ENCODE results near the gene LCP1.

The LCP1 gene

DNA sequence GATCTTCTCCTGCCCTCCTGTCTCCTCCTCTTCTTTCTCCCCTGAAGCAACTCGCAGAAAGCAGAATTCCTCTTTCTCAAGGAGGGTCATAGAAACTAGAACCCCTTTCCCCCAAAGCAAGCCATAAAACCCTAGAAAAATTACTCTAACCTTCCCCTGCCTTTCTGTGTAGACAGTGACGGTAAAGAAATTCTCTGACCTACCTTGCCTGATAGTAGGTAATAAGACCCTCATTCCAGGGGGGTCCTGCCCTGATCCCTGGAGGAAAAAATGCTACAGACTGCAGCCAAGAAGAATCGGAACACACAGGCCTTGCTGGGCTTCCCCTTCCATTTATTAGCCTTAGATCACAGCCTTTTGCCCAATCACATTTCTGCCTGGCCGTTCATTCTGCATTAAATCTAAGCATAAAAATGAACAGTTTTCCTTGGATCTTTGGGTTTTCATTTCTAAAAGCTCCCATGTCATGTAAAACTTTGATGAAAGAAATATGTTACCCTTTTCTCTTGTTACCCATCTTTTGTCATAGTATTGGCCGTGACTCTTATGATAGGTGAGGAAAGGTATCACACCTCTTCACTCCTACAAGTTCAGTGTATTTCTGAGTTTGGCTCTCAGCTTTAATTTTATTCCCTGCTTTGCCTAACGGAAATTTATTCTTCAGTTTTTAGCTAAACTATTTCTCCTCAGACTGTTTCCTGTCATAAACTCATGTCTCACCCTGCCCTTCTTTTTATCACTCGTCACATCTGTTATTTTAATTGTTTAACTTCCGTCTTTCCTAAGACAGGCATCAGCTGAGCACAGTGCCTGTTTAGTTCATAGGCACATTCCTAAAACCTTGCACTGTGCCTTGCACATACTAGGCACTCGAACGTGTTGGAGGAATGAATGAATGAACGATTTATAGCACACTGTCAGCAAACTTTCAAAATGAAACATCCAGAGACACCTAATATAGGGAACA is 56.7 kb downstream of the LCP1 start:
- TF ChIP-seq, protein P1, sequence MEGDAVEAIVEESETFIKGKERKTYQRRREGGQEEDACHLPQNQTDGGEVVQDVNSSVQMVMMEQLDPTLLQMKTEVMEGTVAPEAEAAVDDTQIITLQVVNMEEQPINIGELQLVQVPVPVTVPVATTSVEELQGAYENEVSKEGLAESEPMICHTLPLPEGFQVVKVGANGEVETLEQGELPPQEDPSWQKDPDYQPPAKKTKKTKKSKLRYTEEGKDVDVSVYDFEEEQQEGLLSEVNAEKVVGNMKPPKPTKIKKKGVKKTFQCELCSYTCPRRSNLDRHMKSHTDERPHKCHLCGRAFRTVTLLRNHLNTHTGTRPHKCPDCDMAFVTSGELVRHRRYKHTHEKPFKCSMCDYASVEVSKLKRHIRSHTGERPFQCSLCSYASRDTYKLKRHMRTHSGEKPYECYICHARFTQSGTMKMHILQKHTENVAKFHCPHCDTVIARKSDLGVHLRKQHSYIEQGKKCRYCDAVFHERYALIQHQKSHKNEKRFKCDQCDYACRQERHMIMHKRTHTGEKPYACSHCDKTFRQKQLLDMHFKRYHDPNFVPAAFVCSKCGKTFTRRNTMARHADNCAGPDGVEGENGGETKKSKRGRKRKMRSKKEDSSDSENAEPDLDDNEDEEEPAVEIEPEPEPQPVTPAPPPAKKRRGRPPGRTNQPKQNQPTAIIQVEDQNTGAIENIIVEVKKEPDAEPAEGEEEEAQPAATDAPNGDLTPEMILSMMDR (IDR thresholded peaks at IDR 0.05; ENCODE audit: low read depth, low read length, missing control alignments) = no peak
- DNase-seq (ENCODE audit: low read depth) = no peak
- H3K4me3 ChIP-seq (ENCODE audit: low read depth, low read length) = no peak overlapping the region

DNA sequence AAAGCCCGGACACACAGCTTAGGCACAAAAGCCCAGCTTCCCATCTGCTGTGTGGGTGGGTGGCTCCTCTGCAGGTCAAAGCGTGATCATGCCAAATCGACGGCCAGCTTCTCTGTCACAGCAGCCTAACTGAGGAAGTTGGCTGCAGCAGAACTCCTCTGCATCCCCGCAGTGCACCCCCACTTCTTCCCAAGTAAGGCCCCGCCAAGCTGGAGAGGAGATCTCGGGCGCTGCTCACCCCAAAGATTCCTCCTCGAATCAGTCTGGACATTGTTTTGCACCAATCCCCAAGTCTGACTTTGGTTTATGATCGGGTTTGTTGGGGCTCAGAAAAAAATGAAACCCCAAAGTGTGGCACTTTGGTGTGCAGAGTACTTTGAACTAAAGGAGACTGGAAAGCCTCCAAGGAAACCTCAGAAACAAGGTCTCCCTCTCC is 57.4 kb downstream of the LCP1 start:
- no peak for DNase-seq (ENCODE audit: low read depth)
- TF ChIP-seq, protein P1 (IDR thresholded peaks at IDR 0.05; ENCODE audit: low read depth, low read length, missing control alignments) = peak; percentile 3
- H3K4me3 ChIP-seq (ENCODE audit: low read depth, low read length) = no peak overlapping the region

GRCh38 chr13:46122304-46122703 is 59.7 kb downstream of the LCP1 start:
- DNase-seq (ENCODE audit: low read depth) = no peak
- TF ChIP-seq, protein P1 (IDR thresholded peaks at IDR 0.05; ENCODE audit: low read depth, low read length, missing control alignments) = no peak
- no peak overlapping the region for H3K4me3 ChIP-seq (ENCODE audit: low read depth, low read length)

DNA sequence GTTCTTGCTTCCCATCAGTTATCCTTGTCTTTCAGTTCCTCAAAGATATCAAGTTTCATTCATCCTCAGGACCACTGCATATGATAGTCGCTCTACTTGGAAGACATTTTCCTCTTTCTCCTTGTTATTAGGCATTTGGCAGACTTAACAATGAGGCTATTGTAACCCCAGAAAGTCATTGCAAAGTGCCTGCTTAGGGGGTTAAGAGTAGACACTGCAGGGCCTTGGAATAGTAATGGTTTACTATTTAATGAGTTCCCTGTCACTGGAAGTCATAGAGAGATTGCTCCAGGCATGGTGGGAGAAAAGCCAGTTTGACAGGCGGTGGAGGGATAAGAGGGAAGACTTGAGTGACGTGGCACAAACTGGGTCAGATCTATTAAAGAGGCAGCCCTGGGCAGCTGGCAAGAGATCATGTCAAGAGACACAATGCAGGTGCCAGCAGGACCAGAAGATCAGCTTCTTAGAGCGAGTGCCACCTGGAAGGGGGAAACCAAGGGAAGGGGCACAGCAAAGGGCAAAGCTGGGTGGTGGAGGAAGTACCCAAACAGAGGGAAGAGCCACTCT is 60.3 kb downstream of the LCP1 start:
- TF ChIP-seq, protein P1 (IDR thresholded peaks at IDR 0.05; ENCODE audit: low read depth, low read length, missing control alignments) = no peak
- H3K4me3 ChIP-seq (ENCODE audit: low read depth, low read length) = no peak overlapping the region
- DNase-seq (ENCODE audit: low read depth) = no peak

GRCh38 chr13:46121033-46121432 is 60.9 kb downstream of the LCP1 start:
- no peak overlapping the region for H3K4me3 ChIP-seq (ENCODE audit: low read depth, low read length)
- no peak for DNase-seq (ENCODE audit: low read depth)
- TF ChIP-seq, protein P1 (IDR thresholded peaks at IDR 0.05; ENCODE audit: low read depth, low read length, missing control alignments) = no peak

GRCh38 chr13:46119883-46120614 is 61.9 kb downstream of the LCP1 start:
- no peak for DNase-seq (ENCODE audit: low read depth)
- TF ChIP-seq, protein P1 (IDR thresholded peaks at IDR 0.05; ENCODE audit: low read depth, low read length, missing control alignments) = no peak
- H3K4me3 ChIP-seq (ENCODE audit: low read depth, low read length) = no peak overlapping the region
